Esophagus muscularis mucosa (tissue), 4 donors: ENCODE measurements around the gene CRHR2. TPM values are rescaled to one million over a fixed set of nuclear protein-coding genes. Genes with fewer than 3 reads are reported as not detected.

Source experiments
- DNase-seq: peaks from one replicate; pipeline ENCODE4 v3.0.0-alpha.2; 2017; ENCODE audit errors: extremely low spot score
- H3K27ac ChIP-seq, 4 donors: fragments of 200-600 bp; sonication (generic); replicated peaks in 1 of 4; 1 replicate in 3 of 4; 2 replicates in 1 of 4; pipeline ENCODE4 v1.5.1; 2016 to 2019; ENCODE audit warnings: mild to moderate bottlenecking in 1 of 4
- H3K27me3 ChIP-seq, 4 donors: fragments of 200-600 bp; sonication (generic); one replicate each; pipeline versions ENCODE4 v1.5.1 to v1.6.0; 2016 to 2019
- H3K36me3 ChIP-seq, 4 donors: fragments of 200-600 bp; sonication (generic); one replicate each; pipeline ENCODE4 v1.5.1; 2016 to 2019
- H3K4me1 ChIP-seq, 4 donors: fragments of 200-600 bp; sonication (generic); one replicate each; pipeline ENCODE4 v1.5.1; 2016 to 2019
- H3K4me3 ChIP-seq, 4 donors: fragments of 200-600 bp; sonication (generic); 1 replicate in 2 of 4; 2 replicates in 2 of 4; pipeline ENCODE4 v1.5.1; 2016 to 2019; ENCODE audit warnings: mild to moderate bottlenecking in 4 of 4, moderate library complexity in 1 of 4
- H3K9me3 ChIP-seq, 4 donors: fragments of 200-600 bp; sonication (generic); 1 replicate in 3 of 4; 2 replicates in 1 of 4; pipeline ENCODE4 v1.5.1; 2016 to 2019
- CTCF ChIP-seq, 3 experiments: fragments of 200-600 bp in 2 of 3; fragments of 450-650 bp in 1 of 3; sonication (generic) in 2 of 3; IDR thresholded peaks; one replicate each; pipeline ENCODE4 v1.5.1; 2017 to 2019; ENCODE audit warnings: antibody characterized with exemption in 3 of 3, mild to moderate bottlenecking in 2 of 3, moderate library complexity in 1 of 3
- EP300 ChIP-seq: sonication (generic); formaldehyde crosslinking; IDR thresholded peaks from one replicate; pipeline ENCODE4 v1.6.1; 2017; ENCODE audit warnings: antibody characterized with exemption
- POLR2A ChIP-seq: fragments of 450-650 bp; IDR thresholded peaks from one replicate; pipeline ENCODE4 v1.6.1; 2017; ENCODE audit warnings: antibody characterized with exemption, moderate library complexity, mild to moderate bottlenecking, low read depth
- POLR2AphosphoS5 ChIP-seq, 2 donors: sonication (generic); formaldehyde crosslinking; IDR thresholded peaks; one replicate each; pipeline ENCODE4 v1.6.1; 2017; ENCODE audit warnings: antibody characterized with exemption in 2 of 2
- WGBS: methylation state at CpG from one replicate; pipeline ENCODE4 v1.1.5; 2018; 5-methylcytosine and 5-hydroxymethylcytosine counted together
- intact Hi-C: fragments of 100-400 bp; cut with DNase I; formaldehyde crosslinking; loops from one replicate; pipeline ENCODE4 v1.15.1; 2023
- total RNA-seq, 4 donors: library from RNA; depleted of rRNA; stranded (reverse); fragments of >200 nt; gene quantifications; one replicate each; pipeline versions ENCODE4 v1.1.0 to v1.2.1, GENCODE V29; 2016

Gene CRHR2
- total RNA-seq, 4 donors from 2014 or later: 0.13 to 0.29 TPM; not detected in 2

DNA sequence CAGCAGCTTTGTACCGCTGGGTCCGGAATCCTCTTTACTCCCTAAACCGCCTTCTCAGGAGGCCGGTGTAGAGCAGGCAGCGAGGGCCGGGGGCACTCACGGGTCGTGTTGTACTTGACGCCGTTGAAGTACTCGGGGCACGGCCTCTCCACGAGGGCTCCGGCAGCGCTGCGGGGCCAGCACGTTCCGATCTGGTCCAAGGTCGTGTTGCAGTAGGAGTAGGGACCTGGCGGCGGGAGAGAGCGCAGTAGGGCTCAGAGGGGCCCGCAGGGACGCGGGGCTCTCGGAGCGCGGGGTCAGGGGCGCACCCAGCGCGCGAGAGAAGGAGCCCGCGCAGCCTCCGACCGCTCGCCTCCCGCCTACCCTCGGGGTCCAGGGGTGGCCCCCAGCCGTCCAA is 443 bp downstream of the CRHR2 start:
- peak overlapping the region; percentile 56 to 68 (median 58) for H3K4me3 ChIP-seq
- peaks cover 16 to 24% (median 18%) of the 10 kb centered on the region in 4 donors for H3K4me1 ChIP-seq
- 0% methylated on average over 1 of the region's 40 CpGs for WGBS
- H3K9me3 ChIP-seq: no peaks in the 10 kb centered on the region
- DNase-seq: no peak
- no peaks in the 10 kb centered on the region for H3K36me3 ChIP-seq
- intact Hi-C loops: loop anchor here (2.0 kb wide), 1 partner anchor 59 kb away; no protein-coding TSS in a partner anchor
- H3K27ac ChIP-seq: no peak overlapping the region
- peaks cover 9 to 82% (median 20%) of the 10 kb centered on the region in 4 donors for H3K27me3 ChIP-seq
- TF ChIP-seq POLR2A (no peak), EP300 (no peak), POLR2AphosphoS5 (IDR thresholded peaks at IDR 0.05) (no peak), CTCF (IDR thresholded peaks at IDR 0.05) (no peak)

DNA sequence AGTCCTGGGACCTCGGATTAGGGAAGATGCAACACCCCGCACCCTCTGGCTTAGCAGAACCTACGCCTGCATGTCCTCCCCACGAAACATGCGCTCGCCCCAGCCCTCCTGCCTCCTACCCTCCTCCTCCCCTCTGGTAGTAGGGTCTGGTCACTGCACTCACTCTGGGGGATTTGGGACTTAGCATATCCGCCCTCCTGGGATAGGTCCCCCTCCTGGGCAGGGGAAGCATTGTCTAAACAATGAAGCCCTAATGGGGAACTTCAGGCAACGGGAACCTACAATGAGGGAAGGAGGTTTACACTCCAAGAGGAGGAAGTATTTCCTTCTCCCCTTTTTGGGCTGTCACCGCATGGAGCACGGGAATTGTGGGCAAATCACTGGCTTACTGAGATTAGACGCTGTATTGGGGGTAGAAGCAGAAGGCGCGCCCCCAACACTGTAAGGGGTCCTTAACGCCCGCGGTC is 892 bp downstream of the CRHR2 start:
- Histone ChIP-seq H3K4me1 (peaks cover 16 to 24% (median 18%) of the 10 kb centered on the region in 4 donors), H3K36me3 (no peaks in the 10 kb centered on the region), H3K9me3 (no peaks in the 10 kb centered on the region), H3K27ac (no peak overlapping the region), H3K27me3 (peaks cover 9 to 84% (median 20%) of the 10 kb centered on the region in 4 donors), H3K4me3 (peak overlapping the region; percentile 56 to 68 (median 58))
- intact Hi-C loops: no loop called here
- 37% methylated on average over 16 of the region's 16 CpGs for WGBS
- no peak for DNase-seq
- TF ChIP-seq POLR2AphosphoS5 (IDR thresholded peaks at IDR 0.05) (no peak), EP300 (no peak), CTCF (IDR thresholded peaks at IDR 0.05) (no peak), POLR2A (no peak)

- no peak for TF ChIP-seq EP300
- no peak for TF ChIP-seq POLR2AphosphoS5 (IDR thresholded peaks at IDR 0.05)
- TF ChIP-seq POLR2A: no peak
- TF ChIP-seq CTCF (IDR thresholded peaks at IDR 0.05): no peak
- Histone ChIP-seq H3K4me1 (peaks cover 16 to 24% (median 18%) of the 10 kb centered on the region in 4 donors), H3K27ac (no peak overlapping the region), H3K4me3 (no peak overlapping the region), H3K36me3 (no peaks in the 10 kb centered on the region), H3K9me3 (no peaks in the 10 kb centered on the region), H3K27me3 (peaks cover 9 to 88% (median 20%) of the 10 kb centered on the region in 4 donors)
- no peak for DNase-seq
- WGBS: 35% methylated on average over 2 of the region's 2 CpGs
- intact Hi-C loops: no loop called here
These were observed 2.6 kb downstream of the CRHR2 start for GRCh38 chr7:30679664-30680063.

- no peak for DNase-seq
- Histone ChIP-seq H3K36me3 (no peaks in the 10 kb centered on the region), H3K27ac (no peak overlapping the region), H3K4me3 (no peak overlapping the region), H3K9me3 (no peaks in the 10 kb centered on the region), H3K4me1 (peaks cover 16 to 24% (median 18%) of the 10 kb centered on the region in 4 donors), H3K27me3 (peaks cover 9 to 88% (median 20%) of the 10 kb centered on the region in 4 donors)
- intact Hi-C loops: no loop called here
- TF ChIP-seq CTCF (IDR thresholded peaks at IDR 0.05) (no peak), EP300 (no peak), POLR2A (no peak), POLR2AphosphoS5 (IDR thresholded peaks at IDR 0.05) (no peak)
- WGBS: 84% methylated on average over 2 of the region's 2 CpGs
These were observed 3.5 kb downstream of the CRHR2 start for GRCh38 chr7:30678805-30679204.

DNA sequence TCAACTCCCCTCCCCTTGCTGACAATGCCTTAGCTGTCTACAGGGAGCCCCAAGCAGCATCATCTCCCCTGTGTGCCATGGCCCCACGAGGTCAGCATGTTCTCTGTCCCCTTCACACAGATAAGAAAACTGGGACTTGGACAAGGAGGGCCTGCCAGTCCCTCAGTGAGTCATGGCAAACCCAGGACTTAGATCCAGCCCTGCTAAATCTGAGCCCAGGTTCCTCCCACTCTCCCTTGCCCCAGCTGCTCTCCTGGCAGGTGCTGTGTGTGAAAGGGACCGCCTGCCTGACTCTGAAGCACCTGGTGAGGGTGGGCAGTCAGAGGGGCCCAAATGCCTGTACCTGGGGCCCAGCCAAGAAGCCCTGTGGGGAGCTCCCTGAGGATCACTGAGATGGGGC is 7.4 kb downstream of the CRHR2 start:
- no peaks in the 10 kb centered on the region for H3K4me1 ChIP-seq
- peaks cover 0 to 51% (median 0%) of the 10 kb centered on the region in 4 donors for H3K27me3 ChIP-seq
- intact Hi-C loops: no loop called here
- peaks cover 0 to 6% (median 0%) of the 10 kb centered on the region in 4 donors for H3K9me3 ChIP-seq
- TF ChIP-seq POLR2A: no peak
- no peak for TF ChIP-seq POLR2AphosphoS5 (IDR thresholded peaks at IDR 0.05)
- TF ChIP-seq CTCF (IDR thresholded peaks at IDR 0.05): no peak
- no peak for TF ChIP-seq EP300
- no peaks in the 10 kb centered on the region for H3K36me3 ChIP-seq
- DNase-seq: no peak
- H3K27ac ChIP-seq: no peak overlapping the region
- WGBS: no CpG with 5 or more reads among the region's 2 CpGs
- H3K4me3 ChIP-seq: no peak overlapping the region
